GM18511 (cell line): Measurements from ENCODE around the gene DCLRE1A.

Experiments used
- ATAC-seq: cut with Tn5 transposase; IDR thresholded peaks from one replicate; pipeline ENCODE4 v1.9.1; 2021; ENCODE audit warnings: mild to moderate bottlenecking, moderate library complexity; ENCODE audit not compliant: unreplicated experiment

The DCLRE1A gene

GRCh38 chr10:113854013-113854760 lies at the start of gene DCLRE1A, which contains the start of gene NHLRC2:
Gene DCLRE1A (minus strand): TSS chr10:113854082. CDS start chr10:113853182, 900 bp downstream.
Gene NHLRC2 (plus strand): TSS chr10:113854661. CDS start chr10:113854873, 212 bp downstream.
- peak; percentile 55 for ATAC-seq

DNA sequence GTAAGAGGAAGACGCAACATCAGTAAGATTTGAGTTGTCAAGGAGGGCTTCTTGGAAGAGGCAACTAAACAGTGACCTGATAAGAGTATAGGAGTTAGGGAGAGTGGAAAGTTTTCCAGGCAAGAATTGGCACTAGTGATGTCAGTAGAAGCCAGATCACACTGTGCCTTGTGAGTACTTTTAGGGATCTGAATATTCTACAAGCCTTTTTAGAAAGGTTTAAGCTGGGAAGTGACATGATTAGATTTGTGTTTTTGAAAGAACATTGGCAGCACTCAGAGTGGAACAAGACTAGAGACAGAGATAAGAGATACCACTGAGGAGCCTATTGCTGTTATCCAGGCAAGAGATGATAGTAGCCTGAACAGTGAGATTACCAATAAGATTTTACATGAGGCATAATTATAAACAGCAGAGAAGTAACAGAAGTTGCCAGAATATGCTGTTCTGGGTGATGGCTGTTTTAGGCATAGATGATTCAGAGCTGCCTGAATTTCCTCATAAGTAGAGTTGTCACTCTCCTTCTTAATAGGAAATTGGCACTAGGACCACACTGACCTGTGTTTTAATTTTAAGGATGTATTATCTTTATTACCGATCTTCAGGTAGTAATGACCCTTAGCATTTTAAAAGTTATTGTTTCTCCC lies 46.2 kb upstream of the DCLRE1A start:
- no peak for ATAC-seq

DNA sequence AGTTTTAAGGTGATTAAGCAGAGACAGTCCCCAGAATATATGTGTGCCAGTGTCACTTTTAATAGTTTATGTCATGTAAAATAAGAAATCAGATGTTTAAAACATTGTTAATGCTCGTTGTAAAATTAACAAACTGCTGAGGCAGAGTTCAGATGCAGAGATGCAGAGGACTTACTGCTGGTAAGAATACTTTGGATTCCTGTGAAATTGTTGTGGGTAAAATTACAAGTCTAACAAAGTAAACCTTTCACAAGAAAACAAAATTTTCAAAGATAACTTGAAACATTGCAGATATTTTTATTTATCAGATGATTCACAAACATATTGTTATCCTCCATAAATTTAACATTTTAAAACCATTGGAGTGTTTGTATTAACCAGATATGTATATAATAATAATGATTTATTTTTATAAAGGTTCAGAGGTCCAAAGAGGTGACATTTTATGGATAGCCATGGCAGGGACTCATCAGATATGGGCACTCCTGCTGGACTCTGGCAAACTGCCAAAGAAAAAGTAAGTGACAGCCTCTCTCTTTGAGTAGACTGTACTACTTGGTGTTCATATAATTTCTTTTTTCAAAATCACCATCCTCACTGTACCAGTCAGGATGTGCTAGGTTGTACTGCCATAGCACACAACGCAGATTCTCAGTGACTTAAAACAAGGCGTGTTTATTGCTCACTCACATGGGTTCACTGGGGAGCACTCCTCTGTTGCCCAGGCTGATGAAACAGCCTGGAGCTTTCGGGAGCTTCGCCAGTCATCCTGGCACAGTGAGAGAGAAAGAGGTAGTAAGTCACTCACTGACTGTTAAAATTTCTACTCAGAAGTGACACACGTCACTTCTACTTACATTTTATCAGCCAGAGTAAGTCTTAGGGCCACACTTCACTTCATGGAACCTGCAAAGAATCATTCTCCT lies 44.1 kb upstream of the DCLRE1A start:
- ATAC-seq = no peak

DNA sequence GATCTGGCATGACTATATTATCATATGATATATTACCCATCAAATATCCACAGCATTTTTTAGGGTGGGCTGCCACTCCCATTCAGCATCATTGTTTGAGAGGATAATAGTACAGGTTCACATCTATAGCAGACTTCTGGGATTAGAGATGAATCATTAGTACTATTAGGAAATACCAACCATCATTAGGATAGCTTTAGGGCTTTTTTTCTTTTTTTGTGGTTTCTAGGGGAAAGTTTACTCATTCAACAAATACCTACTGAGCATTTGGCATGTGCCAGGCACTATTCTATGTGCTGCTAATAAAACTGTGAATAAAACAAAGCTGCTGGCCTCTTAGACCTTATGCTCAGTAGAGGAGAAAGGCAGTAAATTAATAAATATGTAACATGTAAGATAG lies 41.1 kb upstream of the DCLRE1A start:
- ATAC-seq = no peak

DNA sequence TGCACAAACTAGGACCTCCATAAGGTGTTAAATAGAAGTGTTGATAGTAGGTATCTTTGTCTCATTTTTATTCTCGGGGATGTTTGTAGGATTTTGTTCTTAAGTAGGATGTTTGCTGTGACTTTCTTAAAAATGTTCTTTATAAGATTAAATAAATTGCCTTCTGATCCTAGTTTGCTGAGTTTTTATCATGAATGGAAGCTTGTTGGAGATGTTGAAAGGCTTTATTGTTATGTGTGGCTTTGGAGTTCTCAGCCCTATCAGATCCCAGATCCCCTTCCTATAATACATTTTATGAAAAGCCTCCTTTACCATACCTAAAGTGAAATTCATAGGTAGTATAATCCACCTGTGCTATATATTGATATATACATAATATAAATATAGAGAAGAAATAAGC lies 40.7 kb upstream of the DCLRE1A start:
- ATAC-seq = no peak

DNA sequence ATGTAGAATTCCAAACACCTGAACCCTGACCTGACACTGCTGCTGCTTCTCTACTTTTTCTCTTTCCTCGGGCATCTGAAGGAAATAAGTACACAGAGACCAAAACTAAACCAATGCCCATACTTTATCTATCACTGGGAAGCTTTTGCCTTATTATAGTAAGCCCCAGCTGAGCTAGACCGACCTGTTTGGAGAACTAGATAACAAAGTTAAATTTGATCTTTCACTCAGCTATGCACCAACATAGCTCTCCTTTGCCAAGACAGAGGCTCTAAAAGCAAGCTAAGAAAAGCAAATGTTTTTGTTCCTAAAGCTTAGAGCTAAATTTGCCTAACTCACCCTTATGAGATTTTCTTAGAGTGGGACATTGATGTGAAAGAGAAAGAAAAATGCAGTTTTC lies 39.7 kb upstream of the DCLRE1A start:
- no peak for ATAC-seq

DNA sequence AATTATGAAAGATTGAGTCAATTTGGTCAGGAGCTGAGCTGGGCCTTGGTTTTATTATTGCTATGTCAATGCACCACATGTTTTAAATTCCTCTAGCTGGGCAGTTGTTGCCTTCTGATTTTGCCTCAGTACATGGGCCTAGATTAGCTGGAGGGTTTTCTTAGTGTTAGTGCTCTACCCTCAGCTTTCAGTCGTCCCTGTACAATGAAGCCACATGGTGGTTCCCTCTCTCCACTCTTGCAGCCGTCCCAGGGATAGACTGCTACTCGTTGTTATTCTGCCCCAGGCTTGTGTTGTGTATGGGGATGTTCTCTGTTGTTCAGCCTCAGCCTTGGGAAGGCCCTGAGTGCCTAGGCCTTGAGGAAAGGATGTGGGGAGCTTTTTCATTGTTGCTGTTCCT lies 37.6 kb upstream of the DCLRE1A start:
- ATAC-seq = no peak

GRCh38 chr10:113890769-113891168 lies 36.9 kb upstream of the DCLRE1A start:
- no peak for ATAC-seq

DNA sequence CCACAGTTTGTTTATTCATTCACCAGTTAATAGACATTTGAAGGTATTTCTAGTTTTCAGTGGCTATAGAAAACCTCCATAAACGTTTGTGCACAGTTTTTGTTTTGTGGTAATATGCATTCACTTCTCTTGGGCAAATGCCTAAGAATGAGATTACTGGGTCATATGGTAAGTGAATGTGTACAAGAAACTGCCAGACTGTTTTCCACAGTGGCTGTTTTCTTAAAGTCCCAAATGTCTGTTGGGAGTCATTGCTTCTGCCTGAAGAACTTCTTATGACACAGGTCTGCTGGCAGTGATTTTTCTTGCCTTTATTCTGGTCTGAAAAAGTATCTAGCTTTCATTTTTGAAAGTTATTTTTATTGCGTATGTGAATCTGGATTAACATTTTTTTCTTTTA lies 36.0 kb upstream of the DCLRE1A start:
- no peak for ATAC-seq

DNA sequence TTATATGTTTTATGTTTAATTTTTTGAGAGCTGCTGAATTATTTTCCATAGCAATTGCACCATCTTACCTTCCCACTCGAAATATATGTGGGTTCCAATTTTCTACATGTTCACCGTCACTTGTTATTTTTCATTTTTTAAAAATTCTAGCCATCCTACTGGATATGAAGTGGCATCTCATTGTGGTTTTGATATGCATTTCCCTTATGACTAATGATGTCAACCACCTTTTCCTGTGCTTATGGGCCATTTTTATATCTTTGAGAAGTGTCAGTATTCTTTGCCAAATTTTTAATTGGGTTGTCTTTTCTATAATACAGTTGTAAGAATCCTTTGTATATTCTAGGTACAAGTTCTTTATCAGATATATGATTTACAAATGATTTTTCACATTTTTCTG lies 28.4 kb upstream of the DCLRE1A start:
- ATAC-seq = no peak

- ATAC-seq = no peak
These were observed 26.4 kb upstream of the DCLRE1A start for GRCh38 chr10:113880236-113880635.

- peak; percentile 91 for ATAC-seq
These were observed 25.8 kb upstream of the DCLRE1A start for GRCh38 chr10:113879691-113880090.

GRCh38 chr10:113876461-113876860 lies 22.6 kb upstream of the DCLRE1A start:
- no peak for ATAC-seq

- no peak for ATAC-seq
These were observed 21.3 kb upstream of the DCLRE1A start for GRCh38 chr10:113875212-113875611.

DNA sequence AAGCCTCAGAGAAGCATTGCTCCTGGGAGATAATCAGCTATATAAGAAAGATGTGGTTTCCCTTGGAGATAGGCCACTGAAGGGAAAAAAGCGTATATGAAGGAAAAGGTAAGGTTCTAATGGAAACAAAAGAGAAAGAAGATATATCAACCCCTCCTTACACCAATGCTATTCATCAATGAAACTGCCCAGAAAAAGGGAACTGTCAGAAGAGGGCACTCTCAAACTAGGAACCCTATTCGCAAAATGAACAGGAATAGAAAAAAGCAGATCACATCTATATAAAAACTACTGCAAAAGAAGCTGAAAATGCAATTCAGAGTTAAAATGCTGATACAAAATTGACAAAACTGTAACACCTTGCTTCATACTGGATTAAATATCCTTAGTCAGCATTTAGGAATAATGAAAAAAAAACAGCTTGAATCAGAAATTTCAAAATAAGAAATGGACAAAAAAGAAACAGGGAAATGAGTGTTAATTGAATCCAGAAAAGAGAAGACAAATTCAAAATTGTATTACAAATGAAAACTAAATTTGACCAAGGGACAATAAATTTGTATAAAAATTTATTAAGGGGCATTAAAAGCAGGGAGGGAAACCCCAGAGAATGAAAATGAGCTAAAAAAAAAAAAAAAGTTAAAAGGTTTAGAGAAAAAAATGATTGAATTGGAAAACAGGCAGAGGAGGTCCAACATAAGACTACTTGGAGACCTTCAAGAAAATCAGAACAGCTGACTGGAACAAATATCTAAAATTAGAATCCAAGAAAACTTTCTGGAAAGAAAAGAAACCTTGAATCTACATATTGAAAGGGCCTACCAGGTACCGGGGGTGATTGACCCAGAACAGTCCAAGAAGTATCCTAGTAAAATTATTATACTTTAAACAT lies 18.5 kb upstream of the DCLRE1A start:
- ATAC-seq = no peak

DNA sequence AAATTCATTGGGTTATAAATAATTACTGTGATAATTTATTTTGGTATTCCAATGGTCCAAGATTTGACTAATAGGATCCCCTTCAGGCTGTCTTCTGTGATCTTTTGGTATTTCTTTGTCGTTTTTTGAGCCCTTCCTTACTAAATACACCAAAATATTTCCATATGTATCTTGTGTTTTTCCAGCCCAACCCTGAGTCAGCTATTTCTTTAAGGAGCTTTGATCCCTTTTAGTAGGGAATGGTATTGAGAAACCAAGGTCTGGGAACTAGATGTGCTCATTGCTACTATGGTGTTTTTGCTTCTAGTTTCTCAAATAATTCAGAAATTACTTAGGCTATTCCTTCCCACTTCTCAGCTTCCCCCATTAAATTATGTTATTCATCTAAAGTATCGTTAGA lies 15.9 kb upstream of the DCLRE1A start:
- no peak for ATAC-seq

DNA sequence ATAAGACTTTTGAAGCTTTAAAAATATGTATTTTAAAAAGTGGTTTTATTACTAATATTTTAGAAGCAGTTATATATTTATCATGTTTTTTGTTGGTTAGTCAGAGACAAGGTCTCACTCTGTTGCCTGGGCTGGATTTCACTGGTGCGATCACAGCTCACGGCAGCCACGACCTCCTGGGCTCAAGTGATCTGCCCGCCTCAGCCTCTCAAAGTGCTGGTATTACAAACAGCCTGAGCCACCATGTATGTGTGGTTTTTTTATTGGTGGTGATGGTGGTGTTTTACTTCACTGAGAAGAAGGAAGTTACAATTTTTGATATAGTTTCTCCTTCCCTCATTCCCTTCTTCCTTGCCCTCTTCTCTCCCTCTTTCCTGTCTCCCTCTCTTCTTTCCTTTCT lies 14.0 kb upstream of the DCLRE1A start:
- ATAC-seq = no peak

DNA sequence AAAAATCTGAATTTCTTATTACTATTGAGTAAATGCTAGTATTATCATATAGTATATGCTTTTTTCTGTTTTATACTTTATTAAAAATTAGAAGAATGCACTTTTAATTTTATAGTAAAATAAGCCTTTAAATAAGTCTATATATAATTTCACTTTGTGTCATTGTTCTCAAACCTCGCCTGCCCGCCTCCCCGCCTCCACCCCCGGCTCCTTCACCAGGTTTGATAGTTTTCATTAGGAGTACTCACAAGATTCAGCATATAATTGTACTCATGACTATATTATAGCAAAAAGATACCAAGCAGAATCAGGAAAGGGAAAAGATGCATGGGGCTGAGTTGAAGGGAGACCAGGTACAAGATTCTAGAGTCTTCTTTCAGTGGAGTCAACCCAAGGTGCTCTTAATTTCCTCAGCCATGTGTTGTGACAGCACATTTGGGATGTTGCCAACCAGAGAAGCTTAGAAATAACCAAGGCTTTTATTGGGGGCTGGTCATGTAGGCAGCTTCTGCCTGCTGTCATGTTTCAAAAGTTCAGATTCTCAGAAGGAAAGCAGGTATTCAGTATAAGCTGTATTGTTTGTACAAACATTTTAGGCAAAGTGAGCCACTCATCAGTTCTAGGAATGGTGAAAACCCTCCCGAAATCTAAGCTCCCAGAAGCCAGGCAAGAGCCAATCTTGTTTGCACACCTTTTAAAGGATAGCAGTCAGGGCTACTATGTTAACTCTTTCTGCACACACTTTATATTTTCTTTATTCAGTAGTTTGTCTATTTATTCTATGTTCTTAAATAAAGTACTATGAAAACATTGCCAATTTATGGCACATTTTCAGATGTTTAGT lies 12.9 kb upstream of the DCLRE1A start:
- ATAC-seq = no peak

GRCh38 chr10:113865901-113866300 lies 12.0 kb upstream of the DCLRE1A start:
- ATAC-seq = no peak

- peak; percentile 57 for ATAC-seq
These were observed 5.4 kb upstream of the DCLRE1A start for GRCh38 chr10:113859261-113859660.
